LoVo (cell line): ENCODE results near the gene CDH19.
A peak's percentile ranks its signal among the peaks of the same experiment; 100 is the strongest.

Experiments used
- DNase-seq: peaks from one replicate; pipeline ENCODE4 v3.0.0-alpha.2; 2016; ENCODE audit warnings: low spot score

Gene CDH19

GRCh38 chr18:66603941-66604627 is at the start of gene CDH19:
Gene CDH19 (minus strand): TSS chr18:66604090. CDS start chr18:66572204, 31,886 bp downstream.
- DNase-seq, result no peak

GRCh38 chr18:66647671-66648070 is 43.8 kb upstream of the CDH19 start:
- no peak for DNase-seq

- DNase-seq, result no peak
Measured at GRCh38 chr18:66646609-66647008, 42.7 kb upstream of the CDH19 start.

GRCh38 chr18:66645983-66646382 is 42.1 kb upstream of the CDH19 start:
- DNase-seq, result no peak

- DNase-seq, result no peak
Measured at GRCh38 chr18:66641056-66641455, 37.2 kb upstream of the CDH19 start.

GRCh38 chr18:66640431-66640830 is 36.5 kb upstream of the CDH19 start:
- no peak for DNase-seq

GRCh38 chr18:66638856-66639629 is 35.2 kb upstream of the CDH19 start:
- DNase-seq, result no peak

GRCh38 chr18:66635342-66635741 is 31.5 kb upstream of the CDH19 start:
- no peak for DNase-seq

GRCh38 chr18:66632756-66633155 is 28.9 kb upstream of the CDH19 start:
- no peak for DNase-seq

- DNase-seq, result no peak
Measured at GRCh38 chr18:66630831-66631230, 26.9 kb upstream of the CDH19 start.

- no peak for DNase-seq
Measured at GRCh38 chr18:66623821-66624220, 19.9 kb upstream of the CDH19 start.

GRCh38 chr18:66621816-66622576 is 18.1 kb upstream of the CDH19 start:
- no peak for DNase-seq

- peak; percentile 12 for DNase-seq
Measured at GRCh38 chr18:66616523-66616983, 12.7 kb upstream of the CDH19 start.

GRCh38 chr18:66615176-66615575 is 11.3 kb upstream of the CDH19 start:
- no peak for DNase-seq

GRCh38 chr18:66607632-66608031 is 3.7 kb upstream of the CDH19 start:
- DNase-seq, result no peak

GRCh38 chr18:66601649-66602048 is 2.2 kb downstream of the CDH19 start:
- DNase-seq, result no peak

GRCh38 chr18:66599190-66599589 is 4.7 kb downstream of the CDH19 start:
- DNase-seq, result no peak

- DNase-seq, result no peak
Measured at GRCh38 chr18:66587430-66587829, 16.5 kb downstream of the CDH19 start.

- no peak for DNase-seq
Measured at GRCh38 chr18:66582211-66582610, 21.7 kb downstream of the CDH19 start.

GRCh38 chr18:66575263-66575662 is 28.6 kb downstream of the CDH19 start:
- DNase-seq, result no peak

GRCh38 chr18:66571845-66572244 is 32.0 kb downstream of the CDH19 start:
- DNase-seq, result no peak

- no peak for DNase-seq
Measured at GRCh38 chr18:66566616-66567015, 37.3 kb downstream of the CDH19 start.

GRCh38 chr18:66564236-66564635 is 39.7 kb downstream of the CDH19 start:
- no peak for DNase-seq
